H1 (cell line): ENCODE measurements around the gene HRH1. TPM values are rescaled to one million over a fixed set of nuclear protein-coding genes. Genes with fewer than 3 reads are reported as not detected.

Source experiments
- CTCF ChIP-seq, 3 experiments: IDR thresholded peaks; 1 replicate in 2 of 3; 2 replicates in 1 of 3; pipeline versions ENCODE4 v1.5.1 to v1.6.1; 2011; ENCODE audit warnings: low read length in 3 of 3, mild to moderate bottlenecking in 3 of 3, inconsistent platforms in 2 of 3, low read depth in 1 of 3, moderate library complexity in 1 of 3; ENCODE audit not compliant: insufficient read depth in 1 of 3; ENCODE audit errors: control extremely low read depth in 1 of 3
- polyA plus RNA-seq, 7 experiments: library from polyadenylated mRNA; depleted of rRNA in 3 of 7; stranded (reverse) in 5 of 7; unstranded in 2 of 7; fragments of >200 nt in 5 of 7; fragments of 200-250 nt in 2 of 7; gene quantifications; 1 replicate in 5 of 7; 2 replicates in 1 of 7; 4 replicates in 1 of 7; pipeline versions ENCODE4 v1.2.1 to v1.2.3, GENCODE V29; 2011 to 2013; ENCODE audit warnings: missing spikeins in 2 of 7, mixed read lengths in 2 of 7
- total RNA-seq: library from RNA; stranded (reverse); fragmentation: NEBNext Ultra II Directional; extraction: Animal tissue kit (Norgen Biotek cat#: 25700); gene quantifications from 2 replicates; pipeline ENCODE4 v1.2.1, GENCODE V29; 2021

The HRH1 gene
- total and polyA plus RNA-seq, 2 of the 8 experiments (the other 6 are each of a cell fraction or from before 2014, with no cell fraction given) = 0.11 TPM; not detected in 1

GRCh38 chr3:11236588-11237461, 82.5 kb downstream of the HRH1 start (continued):
- peak; percentile 65 to 86 (median 73) for TF ChIP-seq CTCF (IDR thresholded peaks at IDR 0.05; ENCODE audit: control extremely low read depth in 1 of 3, insufficient read depth in 1 of 3, low read depth in 1 of 3, low read length in 3 of 3)
